NT2/D1 (cell line): ENCODE data around the gene DOCK9.

Experiments
- DNase-seq: peaks from one replicate; pipeline ENCODE4 v3.0.0-alpha.2; 2011; ENCODE audit warnings: low read depth, low spot score
- H3K27me3 ChIP-seq: 2 replicates; pipeline ENCODE4 v1.6.0; 2011; ENCODE audit warnings: mild to moderate bottlenecking; ENCODE audit not compliant: insufficient read length, insufficient read depth
- H3K36me3 ChIP-seq: 2 replicates; pipeline ENCODE4 v1.6.1; 2011; ENCODE audit warnings: mild to moderate bottlenecking, low read length, mixed read lengths; ENCODE audit not compliant: insufficient read depth, insufficient read length
- H3K4me1 ChIP-seq: 2 replicates; pipeline ENCODE4 v1.5.1; 2011; ENCODE audit not compliant: insufficient read depth, insufficient read length
- H3K4me3 ChIP-seq: 2 replicates; pipeline ENCODE4 v1.5.1; 2011; ENCODE audit warnings: low read depth; ENCODE audit not compliant: insufficient read length
- H3K9ac ChIP-seq: 2 replicates; pipeline ENCODE4 v1.6.0; 2011; ENCODE audit warnings: low read depth; ENCODE audit not compliant: insufficient read length
- H3K9me3 ChIP-seq: 2 replicates; pipeline ENCODE4 v1.5.1; 2011; ENCODE audit warnings: mild to moderate bottlenecking, low read length; ENCODE audit not compliant: insufficient read depth
- SUZ12 ChIP-seq: IDR thresholded peaks from 2 replicates; pipeline ENCODE4 v1.6.1; 2011; ENCODE audit not compliant: insufficient read length, insufficient read depth; ENCODE audit errors: extremely low read depth
- YY1 ChIP-seq: IDR thresholded peaks from 2 replicates; pipeline ENCODE4 v1.6.1; 2011; ENCODE audit not compliant: insufficient read length, insufficient read depth
- ZNF274 ChIP-seq: IDR thresholded peaks from 2 replicates; pipeline ENCODE4 v1.6.1; 2011; ENCODE audit warnings: mild to moderate bottlenecking, low read depth, low read length

Gene DOCK9

DNA sequence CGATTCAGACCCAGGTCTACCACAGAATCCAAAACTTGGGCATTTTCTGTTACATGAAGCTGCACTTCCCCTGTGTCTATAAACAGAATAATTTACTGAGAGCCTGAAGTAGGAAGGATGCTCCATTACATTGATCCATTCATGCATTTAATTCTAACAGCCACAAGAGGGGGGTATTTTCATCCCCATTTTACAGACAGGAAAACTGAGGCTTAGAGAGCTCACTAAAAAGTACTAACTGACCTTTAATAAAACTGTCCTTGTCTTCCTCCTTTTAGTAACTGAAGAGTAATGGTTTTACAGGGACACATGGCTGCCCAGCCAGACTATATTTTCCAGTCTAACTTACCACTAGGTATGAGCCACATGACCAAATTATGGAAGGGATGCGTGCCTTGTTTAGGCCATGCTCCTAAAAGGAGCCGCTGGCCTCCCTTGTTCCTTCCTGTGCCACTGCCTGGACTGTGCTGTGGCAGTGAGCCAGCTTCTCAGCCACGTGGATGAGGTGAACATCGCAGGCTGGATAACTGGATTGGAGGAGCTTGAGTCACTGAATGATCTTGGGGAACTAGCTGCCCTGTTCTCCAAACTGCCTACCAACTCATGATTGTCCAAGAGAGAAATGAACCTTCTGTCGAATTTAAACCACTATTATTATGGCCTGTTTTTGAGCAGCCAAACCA is 108.3 kb downstream of the DOCK9 start:
- DNase-seq, result no peak
- TF ChIP-seq ZNF274 (no peak), YY1 (no peak), SUZ12 (no peak)

DNA sequence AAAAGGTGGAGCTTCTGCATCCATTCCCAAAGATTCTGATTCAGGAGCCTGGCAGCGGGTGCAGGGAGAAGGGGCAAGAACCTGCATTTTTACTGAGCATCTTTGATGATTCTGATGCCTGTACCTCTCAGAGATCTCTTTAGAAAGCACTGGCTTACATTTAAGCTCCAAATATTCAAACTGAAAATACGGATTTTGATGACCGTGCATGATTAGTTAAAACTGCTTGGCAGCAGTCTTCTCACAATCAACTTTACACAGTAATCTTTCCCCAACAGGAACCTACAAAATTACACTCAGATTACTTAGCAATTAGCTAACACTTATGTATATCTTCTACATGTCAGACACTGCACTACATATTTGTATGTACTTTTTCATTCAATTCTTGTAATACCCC is 108.9 kb downstream of the DOCK9 start:
- Histone ChIP-seq H3K36me3 (no peaks in the 10 kb centered on the region), H3K27me3 (no peaks in the 10 kb centered on the region), H3K9ac (no peak overlapping the region), H3K4me1 (no peaks in the 10 kb centered on the region), H3K4me3 (no peak overlapping the region), H3K9me3 (peaks cover 15% of the 10 kb centered on the region)
- no peak for TF ChIP-seq YY1
- TF ChIP-seq SUZ12, result no peak
- TF ChIP-seq ZNF274, result no peak
- no peak for DNase-seq

More for the DNA sequence above, 108.3 kb downstream of the DOCK9 start:
- Histone ChIP-seq H3K27me3 (no peaks in the 10 kb centered on the region), H3K4me1 (no peaks in the 10 kb centered on the region), H3K4me3 (no peak overlapping the region), H3K9me3 (peaks cover 19% of the 10 kb centered on the region), H3K36me3 (no peaks in the 10 kb centered on the region), H3K9ac (no peak overlapping the region)

DNA sequence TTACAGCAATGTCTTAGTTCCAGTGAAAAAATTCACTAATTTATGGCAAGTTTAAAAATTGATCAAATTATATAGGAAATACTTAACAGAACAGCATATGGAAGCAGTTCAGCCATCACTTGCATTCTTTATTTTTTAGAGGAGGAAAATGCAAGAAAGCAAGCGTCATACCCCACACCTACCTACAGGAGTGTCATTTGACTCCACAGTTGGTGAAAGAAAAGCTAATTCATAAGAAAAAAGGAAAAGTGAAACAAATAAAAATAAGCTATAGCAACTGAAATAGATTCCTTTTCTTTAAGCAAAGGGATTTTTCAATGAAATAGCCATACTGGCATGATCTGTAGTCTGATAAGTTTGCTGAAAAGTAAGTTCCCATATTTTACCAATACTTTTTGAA is 111.0 kb downstream of the DOCK9 start:
- Histone ChIP-seq H3K9me3 (no peaks in the 10 kb centered on the region), H3K36me3 (peaks cover 8% of the 10 kb centered on the region), H3K9ac (no peak overlapping the region), H3K27me3 (no peaks in the 10 kb centered on the region), H3K4me3 (no peak overlapping the region), H3K4me1 (no peaks in the 10 kb centered on the region)
- TF ChIP-seq SUZ12 (no peak), YY1 (no peak), ZNF274 (no peak)
- no peak for DNase-seq

DNA sequence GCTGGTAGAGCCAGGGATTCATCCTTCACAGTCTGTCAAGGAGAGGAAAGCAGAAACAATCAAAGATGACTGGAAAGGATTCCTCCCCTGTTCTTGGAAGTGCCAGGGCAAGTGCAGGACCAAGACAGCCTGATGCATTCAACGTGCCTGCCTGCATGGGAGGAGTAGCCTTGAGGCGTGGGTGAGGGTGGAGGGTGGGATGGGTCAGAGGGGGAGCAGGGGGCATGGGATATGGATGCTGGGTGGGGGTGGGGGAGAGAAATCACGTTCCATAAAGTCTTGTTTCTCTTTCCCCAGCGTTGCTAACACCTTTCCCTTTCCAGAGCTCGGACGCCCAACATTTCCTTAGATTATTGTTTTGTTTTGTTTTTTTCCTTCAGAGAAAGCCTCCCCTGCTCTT is 117.4 kb downstream of the DOCK9 start:
- no peaks in the 10 kb centered on the region for H3K27me3 ChIP-seq
- peaks cover 14% of the 10 kb centered on the region for H3K36me3 ChIP-seq
- H3K9me3 ChIP-seq, result no peaks in the 10 kb centered on the region
- no peaks in the 10 kb centered on the region for H3K4me1 ChIP-seq
- DNase-seq, result no peak
- H3K9ac ChIP-seq, result no peak overlapping the region
- no peak overlapping the region for H3K4me3 ChIP-seq
- no peak for TF ChIP-seq YY1
- TF ChIP-seq ZNF274, result no peak
- no peak for TF ChIP-seq SUZ12

DNA sequence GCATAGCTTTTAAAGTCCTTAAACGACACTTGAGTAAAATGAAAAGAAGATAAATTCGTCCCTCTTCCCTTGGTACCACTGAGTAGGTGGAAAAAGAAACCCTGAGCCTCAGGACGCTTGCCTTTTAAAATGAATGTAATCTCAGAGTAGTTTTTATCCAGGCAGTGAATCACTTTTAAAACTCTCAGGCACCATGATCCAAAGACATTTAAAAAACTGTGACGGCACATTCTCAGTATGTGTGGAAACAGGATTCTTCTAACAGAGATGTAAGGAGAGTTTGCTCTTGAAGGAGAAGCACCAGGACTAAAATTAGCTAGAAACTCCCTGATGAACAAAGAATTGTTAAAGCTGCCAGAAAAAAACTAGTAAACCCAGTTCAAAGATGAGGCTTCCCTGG is 119.7 kb downstream of the DOCK9 start:
- TF ChIP-seq YY1 (no peak), SUZ12 (no peak), ZNF274 (no peak)
- no peak overlapping the region for H3K9ac ChIP-seq
- peaks cover 14% of the 10 kb centered on the region for H3K36me3 ChIP-seq
- H3K27me3 ChIP-seq, result no peaks in the 10 kb centered on the region
- no peak overlapping the region for H3K4me3 ChIP-seq
- no peak for DNase-seq
- no peaks in the 10 kb centered on the region for H3K4me1 ChIP-seq
- no peaks in the 10 kb centered on the region for H3K9me3 ChIP-seq

DNA sequence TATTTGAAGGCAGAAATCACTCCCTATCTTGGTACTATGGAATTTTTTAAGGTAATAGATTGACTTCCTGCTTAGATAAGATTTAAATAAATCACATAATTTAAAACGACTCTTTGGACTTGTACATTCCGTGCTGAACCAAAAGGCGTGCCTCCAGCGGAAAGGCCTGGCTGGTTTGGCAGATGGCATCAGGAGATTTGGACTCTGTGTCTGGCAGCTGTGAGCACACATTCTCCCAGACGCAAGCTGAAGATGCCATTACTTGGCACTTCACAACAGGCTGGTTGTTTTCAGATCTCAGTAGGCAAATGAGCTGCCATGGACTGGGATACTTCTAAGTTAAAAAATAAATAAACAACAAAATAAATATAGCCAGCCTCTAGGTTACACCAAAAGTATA is 120.9 kb downstream of the DOCK9 start:
- no peak for TF ChIP-seq ZNF274
- no peak overlapping the region for H3K9ac ChIP-seq
- no peaks in the 10 kb centered on the region for H3K27me3 ChIP-seq
- H3K4me3 ChIP-seq, result no peak overlapping the region
- H3K9me3 ChIP-seq, result no peaks in the 10 kb centered on the region
- no peaks in the 10 kb centered on the region for H3K4me1 ChIP-seq
- no peak for DNase-seq
- H3K36me3 ChIP-seq, result peaks cover 6% of the 10 kb centered on the region

DNA sequence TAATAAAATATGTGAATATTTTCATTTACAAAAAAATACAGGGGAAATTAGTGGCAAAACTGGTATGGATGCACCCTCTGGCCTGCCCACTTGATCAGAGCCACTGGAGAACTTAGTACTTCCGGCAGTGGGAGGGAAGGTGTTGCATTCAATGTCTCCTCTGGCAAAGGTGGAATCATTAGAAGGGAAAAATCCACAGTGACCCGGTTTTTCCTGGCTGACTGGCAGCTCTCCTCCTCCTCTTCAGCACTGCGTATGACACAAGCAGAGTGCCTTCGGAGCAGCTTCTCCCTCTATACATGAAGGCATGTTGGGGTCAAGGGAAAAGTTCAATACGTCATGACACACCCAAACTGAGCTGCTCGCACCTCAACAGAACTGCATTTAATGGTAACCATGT is 123.4 kb downstream of the DOCK9 start:
- H3K27me3 ChIP-seq, result no peaks in the 10 kb centered on the region
- no peak for DNase-seq
- H3K4me1 ChIP-seq, result no peaks in the 10 kb centered on the region
- no peaks in the 10 kb centered on the region for H3K36me3 ChIP-seq
- H3K9ac ChIP-seq, result no peak overlapping the region
- TF ChIP-seq YY1, result no peak
- no peak for TF ChIP-seq ZNF274
- TF ChIP-seq SUZ12, result no peak
- no peak overlapping the region for H3K4me3 ChIP-seq
- H3K9me3 ChIP-seq, result no peaks in the 10 kb centered on the region

DNA sequence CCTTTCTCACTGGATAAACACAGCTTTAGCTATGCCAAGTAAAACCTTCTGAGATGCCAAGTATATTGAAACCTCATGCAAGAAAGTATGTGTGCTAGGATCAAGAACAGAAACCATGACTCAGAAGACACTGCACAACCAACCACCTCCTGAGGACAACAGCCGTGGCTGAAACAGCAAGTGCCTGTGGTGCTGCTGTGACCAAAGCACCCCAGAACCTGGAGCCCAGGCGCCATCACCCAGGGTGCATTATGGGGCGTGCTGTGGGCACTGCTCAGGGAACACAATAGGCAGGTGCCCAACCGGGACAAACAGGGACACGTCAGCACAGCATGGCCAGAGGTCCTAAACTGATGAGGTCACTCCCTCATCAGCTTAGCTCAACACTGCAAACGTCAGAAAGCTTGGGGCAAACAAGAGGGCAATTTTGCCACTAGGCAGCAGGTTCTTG is 124.1 kb downstream of the DOCK9 start:
- DNase-seq, result no peak
- H3K27me3 ChIP-seq, result no peaks in the 10 kb centered on the region
- no peak overlapping the region for H3K4me3 ChIP-seq
- no peaks in the 10 kb centered on the region for H3K36me3 ChIP-seq
- TF ChIP-seq ZNF274 (no peak), SUZ12 (no peak), YY1 (no peak)
- no peaks in the 10 kb centered on the region for H3K4me1 ChIP-seq
- no peaks in the 10 kb centered on the region for H3K9me3 ChIP-seq
- no peak overlapping the region for H3K9ac ChIP-seq
